K562 (cell line): Measurements from ENCODE around the gene NAXE. TPM values are rescaled to one million over a fixed set of nuclear protein-coding genes. Genes with fewer than 3 reads are reported as not detected.

Experiments
- ATAC-seq: fragments of 200-7000 bp; cut with Tn5 transposase; 3 replicates; pipeline ENCODE4 v1.9.1; 2020; ENCODE audit warnings: moderate library complexity
- BruUV-seq: library from RNA; stranded (reverse); fragments of 400-500 nt; replicated peaks from 2 replicates; lab custom pipeline; 2021; lab: Mats Ljungman, UMichigan
- CTCF ChIA-PET: fragments of 300-600 bp; formaldehyde crosslinking; extraction: SDS; loops from one replicate; lab custom pipeline; 2021; ENCODE audit warnings: low intra/inter-chr PET ratio; lab: Yijun Ruan, JAX
- POLR2A ChIA-PET: fragments of 300-600, 350-650 bp; sonication (Branson Sonifier 250); formaldehyde crosslinking; extraction: SDS; loops from one replicate; lab custom pipeline; 2021; ENCODE audit warnings: antibody characterized with exemption, inconsistent platforms; lab: Yijun Ruan, JAX
- DNase-seq, 4 experiments: peaks; one replicate each; pipeline versions ENCODE4 v3.0.0 to v3.0.0-alpha.2; 2011 to 2018; ENCODE audit warnings: low spot score in 3 of 4, mixed read lengths in 3 of 4; ENCODE audit errors: extremely low read depth in 1 of 4
- FAIRE-seq: peaks from 2 replicates; lab custom pipeline; 2011; peaks lifted over from hg19 to GRCh38; lab: Jason Lieb, UNC
- H2AFZ ChIP-seq: 2 replicates; pipeline ENCODE4 v1.6.0; 2011; ENCODE audit warnings: low read depth, low read length, control low read depth, inconsistent platforms
- H3K27ac ChIP-seq: fragments of 200-600 bp; 3 replicates; pipeline ENCODE4 v1.8.0; 2011; ENCODE audit warnings: low read depth, mild to moderate bottlenecking, control low read depth, inconsistent platforms, low read length, moderate library complexity, mixed read lengths; ENCODE audit errors: extremely low read depth
- H3K27me3 ChIP-seq, 2 experiments: fragments of 300-600 bp in 1 of 2; 2 replicates in 1 of 2; 3 replicates in 1 of 2; pipeline versions ENCODE4 v1.6.0 to v1.8.0; 2011; ENCODE audit warnings: inconsistent platforms in 2 of 2, low read length in 2 of 2, mild to moderate bottlenecking in 1 of 2, mixed read lengths in 1 of 2, moderate library complexity in 1 of 2; ENCODE audit not compliant: control insufficient read depth in 2 of 2, insufficient read depth in 2 of 2
- H3K36me3 ChIP-seq: fragments of 300-600 bp; 3 replicates; pipeline ENCODE4 v1.8.0; 2011; ENCODE audit warnings: mild to moderate bottlenecking, low read length, inconsistent platforms; ENCODE audit not compliant: control insufficient read depth, insufficient read depth
- H3K4me1 ChIP-seq, 2 experiments: fragments of 200-600 bp in 1 of 2; replicated peaks in 1 of 2; 2 replicates in 1 of 2; 3 replicates in 1 of 2; pipeline versions ENCODE4 v1.5.1 to v1.8.0; 2011; ENCODE audit warnings: inconsistent platforms in 2 of 2, low read length in 2 of 2, mild to moderate bottlenecking in 1 of 2, mixed read lengths in 1 of 2, moderate library complexity in 1 of 2; ENCODE audit not compliant: control insufficient read depth in 2 of 2, insufficient read depth in 2 of 2
- H3K4me2 ChIP-seq: 2 replicates; pipeline ENCODE4 v1.6.1; 2011; ENCODE audit warnings: low read length, control low read depth, inconsistent platforms, mixed read lengths; ENCODE audit not compliant: insufficient read depth
- H3K4me3 ChIP-seq: fragments of 200-600 bp; sonication (generic), shearing (Covaris generic); 2 replicates; pipeline ENCODE4 v1.5.1; 2016; ENCODE audit warnings: control low read depth, inconsistent platforms
- H3K79me2 ChIP-seq: fragments of 200-600 bp; 3 replicates; pipeline ENCODE4 v1.8.0; 2011; ENCODE audit warnings: low read length, inconsistent platforms; ENCODE audit not compliant: control insufficient read depth, insufficient read depth
- H3K9ac ChIP-seq, 2 experiments: 2 replicates each; pipeline versions ENCODE4 v1.6.0 to v1.6.1; 2011; ENCODE audit warnings: low read depth in 2 of 2, low read length in 2 of 2, control low read depth in 1 of 2, inconsistent platforms in 1 of 2, mild to moderate bottlenecking in 1 of 2, mixed read lengths in 1 of 2; ENCODE audit not compliant: insufficient read depth in 1 of 2
- H3K9me1 ChIP-seq: one replicate; pipeline ENCODE4 v1.6.0; 2011; ENCODE audit warnings: inconsistent platforms, mild to moderate bottlenecking, low read length, moderate library complexity; ENCODE audit not compliant: control insufficient read depth, insufficient read depth
- H3K9me3 ChIP-seq: replicated peaks from 2 replicates; pipeline ENCODE4 v1.5.1; 2011; ENCODE audit warnings: low read depth, low read length, inconsistent platforms; ENCODE audit not compliant: control insufficient read depth, insufficient read depth
- H4K20me1 ChIP-seq: replicated peaks from 2 replicates; pipeline ENCODE4 v1.6.1; 2011; ENCODE audit warnings: low read length, inconsistent platforms, mixed read lengths; ENCODE audit not compliant: control insufficient read depth, insufficient read depth
- ARID4B ChIP-seq: sonication (generic); formaldehyde crosslinking; IDR thresholded peaks from 2 replicates; pipeline ENCODE4 v1.8.0; 2022; ENCODE audit warnings: mild to moderate bottlenecking, missing genetic modification reagents
- BACH1 ChIP-seq: fragments of 200-800 bp; sonication (Bioruptor generic); IDR thresholded peaks from 2 replicates; pipeline ENCODE4 v1.6.1; 2016; ENCODE audit warnings: missing genetic modification characterization, missing compliant biosample characterization
- CBFA2T2 ChIP-seq: fragments of 450-650 bp; conservative IDR thresholded peaks from 2 replicates; pipeline ENCODE4 v1.6.1; 2017; ENCODE audit warnings: mild to moderate bottlenecking
- CREB5 ChIP-seq: fragments of 250-450 bp; sonication (Bioruptor Pico); IDR thresholded peaks from 2 replicates; pipeline ENCODE4 v1.5.0; 2020; ENCODE audit warnings: mild to moderate bottlenecking
- EHMT2 ChIP-seq: fragments of 450-650 bp; IDR thresholded peaks from 2 replicates; pipeline ENCODE4 v1.6.1; 2018; ENCODE audit warnings: antibody characterized with exemption
- HMG20A ChIP-seq: fragments of 450-650 bp; formaldehyde crosslinking; conservative IDR thresholded peaks from 2 replicates; pipeline ENCODE4 v1.4.0; 2020; ENCODE audit warnings: mild to moderate bottlenecking, mixed read lengths
- HNRNPL ChIP-seq: fragments of 200-400 bp; formaldehyde crosslinking; IDR thresholded peaks from 2 replicates; pipeline ENCODE4 v1.6.1; 2017; ENCODE audit warnings: low read depth, mild to moderate bottlenecking, low read length
- IRF2 ChIP-seq: sonication (generic); formaldehyde crosslinking; IDR thresholded peaks from 2 replicates; pipeline ENCODE4 v1.8.1; 2022; ENCODE audit warnings: mild to moderate bottlenecking, missing genetic modification reagents
- MYNN ChIP-seq, 2 experiments: sonication (generic); formaldehyde crosslinking in 1 of 2; IDR thresholded peaks; 2 replicates each; pipeline versions ENCODE4 v1.5.0 to v1.6.1; 2016 to 2020; ENCODE audit warnings: antibody characterized with exemption in 1 of 2, missing genetic modification reagents in 1 of 2
- SP1 ChIP-seq: sonication (generic); formaldehyde crosslinking; IDR thresholded peaks from 2 replicates; pipeline ENCODE4 v1.8.1; 2022; ENCODE audit warnings: mild to moderate bottlenecking, missing genetic modification reagents
- YY1 ChIP-seq, 3 experiments: IDR thresholded peaks; 2 replicates each; pipeline ENCODE4 v1.6.1; 2011; ENCODE audit warnings: low read length in 2 of 3, mild to moderate bottlenecking in 2 of 3, moderate library complexity in 2 of 3, borderline replicate concordance in 1 of 3, control low read depth in 1 of 3, low read depth in 1 of 3; ENCODE audit not compliant: insufficient read depth in 3 of 3, insufficient replicate concordance in 2 of 3, control insufficient read depth in 1 of 3, insufficient read length in 1 of 3; ENCODE audit errors: extremely low read depth in 1 of 3
- ZNF668 ChIP-seq: fragments of 250-450 bp; sonication (Bioruptor Pico); IDR thresholded peaks from 2 replicates; pipeline ENCODE4 v1.8.0; 2022; ENCODE audit warnings: mild to moderate bottlenecking, inconsistent platforms
- WGBS: fragments of 100-300 bp; shearing (Covaris generic); methylation state at CpG from one replicate; pipeline ENCODE4 v1.1.6; 2016; ENCODE audit warnings: low coverage, mixed read lengths; ENCODE audit not compliant: insufficient coverage; ENCODE audit errors: missing lambda C conversion rate; 5-methylcytosine and 5-hydroxymethylcytosine counted together
- in situ Hi-C: fragments of 300-500 bp; cut with MboI; formaldehyde crosslinking; loops from 4 replicates; pipeline ENCODE4 v1.15.0; 2018; ENCODE audit warnings: inconsistent platforms, mixed read lengths
- intact Hi-C: fragments of 100-400 bp; cut with micrococcal nuclease; formaldehyde crosslinking; loops from 2 replicates; pipeline ENCODE4 v1.14.2; 2022
- polyA plus RNA-seq, 8 experiments: library from polyadenylated mRNA; depleted of rRNA in 4 of 8; stranded (reverse) in 5 of 8; unstranded in 3 of 8; fragments of >200 nt; fragmentation: Nextera tagmentation in 2 of 8; fragmentation: Illumina TruSeq in 1 of 8; extraction: Ambion mirVana in 2 of 8; extraction: Trizol in 1 of 8; gene quantifications; 2 replicates each; pipeline versions ENCODE4 v1.2.1 to v1.2.3, GENCODE V29; 2011 to 2014; ENCODE audit warnings: inconsistent platforms in 1 of 8, missing spikeins in 1 of 8
- total RNA-seq, 7 experiments: library from RNA; depleted of rRNA in 6 of 7; stranded (reverse); fragments of >200 nt in 6 of 7; fragmentation: Illumina TruSeq in 2 of 7; extraction: Trizol in 2 of 7; gene quantifications; 2 replicates each; pipeline versions ENCODE4 v1.2.1 to v1.2.3, GENCODE V29; 2011 to 2021; ENCODE audit warnings: low replicate concordance in 1 of 7
- TF ChIP-seq, protein P1 (sequence below): fragments of 250-450 bp; sonication (Bioruptor Pico); IDR thresholded peaks from 2 replicates; pipeline ENCODE4 v1.6.1; 2021; ENCODE audit warnings: mild to moderate bottlenecking

NAXE gene
- total and polyA plus RNA-seq, 9 of the 15 experiments (the other 6 are each of a cell fraction or from before 2014, with no cell fraction given), result 27.3 to 137 (median 90.0) TPM

- no peak overlapping the region for H3K9ac ChIP-seq
- H4K20me1 ChIP-seq, result 0 out of 2 replicates have a peak, but pooled peaks cover 3% of the 10 kb centered on the region
- H3K4me2 ChIP-seq, result no peak overlapping the region
- H3K27me3 ChIP-seq, result peaks cover 20% of the 10 kb centered on the region in 2 experiments; a peak in 4 of 5 replicates
- no peak for TF ChIP-seq IRF2 (CRISPR knock-in tag)
- TF ChIP-seq HMG20A (CRISPR knock-in tag), result no peak
- no peak for TF ChIP-seq SP1 (CRISPR knock-in tag)
- TF ChIP-seq EHMT2, result no peak
- no peak for TF ChIP-seq HNRNPL
- TF ChIP-seq YY1 (IDR thresholded peaks at IDR 0.05; ENCODE audit: borderline replicate concordance in 1 of 3, control insufficient read depth in 1 of 3, extremely low read depth in 1 of 3, insufficient read depth in 3 of 3, insufficient read length in 1 of 3, insufficient replicate concordance in 2 of 3, low read depth in 1 of 3, low read length in 2 of 3), result no peak
- no peak for TF ChIP-seq ARID4B (CRISPR knock-in tag)
- no peak for TF ChIP-seq CBFA2T2
- TF ChIP-seq, protein P1, sequence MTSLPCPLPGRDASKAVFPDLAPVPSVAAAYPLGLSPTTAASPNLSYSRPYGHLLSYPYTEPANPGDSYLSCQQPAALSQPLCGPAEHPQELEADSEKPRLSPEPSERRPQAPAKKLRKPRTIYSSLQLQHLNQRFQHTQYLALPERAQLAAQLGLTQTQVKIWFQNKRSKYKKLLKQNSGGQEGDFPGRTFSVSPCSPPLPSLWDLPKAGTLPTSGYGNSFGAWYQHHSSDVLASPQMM (CRISPR knock-in tag), result no peak
- TF ChIP-seq MYNN (IDR thresholded peaks at IDR 0.05), result no peak
- TF ChIP-seq MYNN (CRISPR knock-in tag; IDR thresholded peaks at IDR 0.05), result no peak
- TF ChIP-seq ZNF668, result no peak
- no peak for TF ChIP-seq BACH1
- TF ChIP-seq CREB5 (CRISPR knock-in tag), result no peak
- TF ChIP-seq, all 486 proteins: peak for 0
- Histone ChIP-seq H3K27ac (no peak overlapping the region), H3K36me3 (no peaks in the 10 kb centered on the region), H3K9me1 (no peaks in the 10 kb centered on the region), H2AFZ (no peak overlapping the region), H3K4me1 (peaks cover 0 to 3% of the 10 kb centered on the region in 2 experiments; a peak in 1 of 5 replicates), H3K79me2 (no peaks in the 10 kb centered on the region), H3K4me3 (no peak overlapping the region), H3K9me3 (no peaks in the 10 kb centered on the region)
- intact Hi-C loops (no loop called here), in situ Hi-C loops (no loop called here)
- ATAC-seq, result no peak
- POLR2A ChIA-PET, result interaction anchor here (0.6 to 3.3 kb wide), 3 partner anchors 9 to 227 kb away, joined by 3 to 21 read pairs (median 3); partner anchors contain the start of gene BCAN
- no TSS peak for BruUV-seq
- no peak for DNase-seq
- FAIRE-seq, result no peak
- 0% methylated on average over 3 of the region's 3 CpGs for WGBS
- CTCF ChIA-PET, result no interaction called here
Measured at GRCh38 chr1:156632355-156632754, 40.8 kb downstream of the NAXE start.
